ENCODE results near the gene SRPK2.

GRCh38 chr7:105309235-105310169, 79.2 kb downstream of the SRPK2 start:
- TF ChIP-seq EZH2 (IDR thresholded peaks at IDR 0.05; ENCODE audit: low read depth, low read length, severe bottlenecking): no peak
- no peak for TF ChIP-seq TAF1 (IDR thresholded peaks at IDR 0.05; ENCODE audit: low read depth, low read length)
- peak in 1 of 3 experiments; percentile 13; a peak in 1 of 4 replicates for TF ChIP-seq CTCF (IDR thresholded peaks at IDR 0.05; ENCODE audit: control extremely low read depth in 1 of 3, insufficient read depth in 1 of 3, low read depth in 1 of 3, low read length in 3 of 3)
- TF ChIP-seq SIRT6 (IDR thresholded peaks at IDR 0.05; ENCODE audit: low read length): no peak
- TF ChIP-seq YY1 (IDR thresholded peaks at IDR 0.05; ENCODE audit: low read depth, low read length): no peak
- TF ChIP-seq POLR2A (IDR thresholded peaks at IDR 0.05; ENCODE audit: control extremely low read depth in 1 of 2, low read depth in 2 of 2, low read length in 2 of 2): no peak
